Epithelial cell of proximal tubule (primary cell): ENCODE data around the gene KCNJ6. TPM values are rescaled to one million over a fixed set of nuclear protein-coding genes. Genes with fewer than 3 reads are reported as not detected.
"Not testable (repeated sequence)": the region's sequence is repeated elsewhere in the genome, so short reads cannot be mapped to it uniquely, and the experiment has no call there.

Source experiments
- DNase-seq: peaks from one replicate; pipeline ENCODE4 v3.0.0-alpha.2; 2011; ENCODE audit warnings: low read depth
- H3K4me3 ChIP-seq: 2 replicates; pipeline ENCODE4 v1.5.1; 2011; ENCODE audit warnings: low read depth, mild to moderate bottlenecking, low read length
- CTCF ChIP-seq: conservative IDR thresholded peaks from 2 replicates; pipeline ENCODE4 v1.5.1; 2012; ENCODE audit warnings: low read depth, mild to moderate bottlenecking, low read length
- total RNA-seq: library from RNA; depleted of rRNA; stranded (reverse); fragments of >200 nt; gene quantifications from 2 replicates; pipeline ENCODE4 v1.2.3, GENCODE V29; 2015

The KCNJ6 gene
- total RNA-seq, 1 donor from 2014 or later = under 0.01 TPM

DNA sequence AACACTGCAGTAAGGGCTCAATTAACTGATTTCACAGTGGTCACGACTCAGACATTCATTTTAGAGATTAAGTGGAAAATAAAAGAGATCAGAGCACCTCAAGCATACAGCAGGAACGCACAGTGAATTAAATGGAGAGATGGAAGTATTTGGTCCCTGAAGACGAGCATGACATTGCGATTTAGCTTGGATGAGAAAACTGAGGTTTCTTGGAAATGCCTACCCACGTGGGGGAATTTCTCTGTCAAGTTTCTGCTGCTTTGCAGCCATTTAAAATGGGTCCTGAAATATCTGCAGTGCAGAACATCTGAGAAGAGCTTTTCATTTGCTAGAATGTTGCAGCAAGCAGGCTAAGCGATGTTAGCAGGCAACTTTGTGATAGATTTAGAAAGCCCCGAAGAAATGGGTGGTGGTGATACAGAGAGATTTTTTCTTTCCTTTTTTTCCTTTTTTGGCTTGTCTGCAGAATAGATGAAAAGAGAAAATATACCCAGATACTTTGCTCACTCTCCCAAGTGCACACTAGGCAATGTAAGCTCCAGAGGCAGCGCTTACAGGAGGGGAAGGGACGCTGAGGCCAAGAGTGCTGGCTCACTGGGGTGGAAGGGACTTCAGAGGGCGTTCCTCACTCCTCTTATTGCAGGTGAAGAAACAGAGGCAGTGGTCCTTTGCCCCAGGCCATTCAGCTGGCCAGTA is 258.0 kb downstream of the KCNJ6 start:
- DNase-seq = no peak
- H3K4me3 ChIP-seq = no peak overlapping the region
- no peak for TF ChIP-seq CTCF

GRCh38 chr21:37656899-37657298 is 259.4 kb downstream of the KCNJ6 start:
- DNase-seq = no peak
- no peak for TF ChIP-seq CTCF
- H3K4me3 ChIP-seq = no peak overlapping the region

DNA sequence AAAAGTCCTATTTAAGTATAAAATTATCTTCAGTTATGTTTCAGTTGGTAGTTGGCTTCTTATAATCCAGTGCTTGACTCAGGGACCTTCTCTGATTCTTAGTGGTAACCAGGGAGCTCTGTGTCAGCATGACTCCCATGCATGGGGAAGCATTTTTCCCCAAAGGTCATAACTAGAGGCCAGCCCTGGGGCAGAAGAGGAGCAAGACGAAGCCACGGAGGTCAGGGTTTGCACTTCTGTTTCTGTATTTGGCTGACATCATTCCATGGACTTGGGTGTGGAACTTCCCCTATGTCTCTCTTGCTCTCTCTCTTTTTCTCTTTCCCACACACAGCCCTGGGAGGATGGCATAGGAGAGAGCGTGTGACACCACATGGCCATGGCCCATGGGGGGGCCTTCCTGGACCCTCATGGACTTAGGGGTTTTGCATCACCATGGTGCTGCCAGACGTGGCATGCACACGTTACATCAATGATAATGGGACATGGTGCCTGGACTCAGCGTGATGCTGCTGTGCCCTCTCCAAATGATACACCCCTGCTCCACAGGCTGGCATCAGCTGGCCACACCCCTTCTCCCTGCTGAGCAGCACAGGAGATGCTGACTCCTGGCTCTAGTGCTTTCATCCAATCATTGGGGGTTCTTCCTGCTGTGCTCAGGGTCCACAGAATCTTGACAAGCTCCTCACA is 260.5 kb downstream of the KCNJ6 start:
- DNase-seq = no peak
- TF ChIP-seq CTCF = no peak
- H3K4me3 ChIP-seq = no peak overlapping the region

GRCh38 chr21:37654596-37654995 is 261.7 kb downstream of the KCNJ6 start:
- TF ChIP-seq CTCF = no peak
- no peak for DNase-seq
- no peak overlapping the region for H3K4me3 ChIP-seq

DNA sequence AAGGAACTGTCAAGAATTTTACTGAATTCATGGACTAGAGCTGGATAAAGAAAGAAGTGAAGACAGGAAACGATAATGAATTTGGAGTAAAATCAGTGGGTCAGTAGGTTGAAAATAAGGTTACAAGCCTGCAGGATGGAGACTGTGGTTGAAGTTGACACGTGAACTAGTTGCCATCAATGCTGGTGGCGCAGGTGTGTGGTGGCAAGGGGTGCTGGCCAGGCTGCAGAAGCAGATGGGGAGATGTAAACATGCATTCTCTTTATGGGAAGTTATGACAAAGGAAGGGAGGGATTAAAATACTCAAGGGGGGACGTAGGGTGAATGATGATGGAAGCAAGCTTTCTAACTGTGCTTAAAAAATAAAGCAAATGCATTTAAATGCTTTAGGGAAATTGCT is 263.1 kb downstream of the KCNJ6 start:
- TF ChIP-seq CTCF = no peak
- H3K4me3 ChIP-seq = no peak overlapping the region
- DNase-seq = no peak

DNA sequence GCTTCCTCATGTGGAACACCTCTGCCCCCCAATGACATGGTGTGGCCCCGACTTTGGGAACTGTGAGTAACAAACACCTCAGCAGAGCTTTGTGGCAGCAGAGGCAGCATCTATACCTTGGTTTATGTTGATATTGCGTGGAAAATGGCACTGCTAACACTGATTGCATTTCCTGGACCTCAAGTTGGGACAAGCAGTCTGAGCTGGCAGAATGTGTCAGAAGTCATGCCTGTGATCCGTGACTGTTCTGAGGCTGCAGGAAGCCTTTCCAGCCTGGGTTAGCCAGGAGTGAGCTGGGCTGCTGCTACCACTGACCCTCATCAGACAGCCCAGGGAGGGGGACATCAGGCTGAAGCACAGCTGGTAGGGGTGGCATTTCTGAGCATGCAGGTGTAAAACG is 268.5 kb downstream of the KCNJ6 start:
- H3K4me3 ChIP-seq = no peak overlapping the region
- TF ChIP-seq CTCF = no peak
- no peak for DNase-seq

DNA sequence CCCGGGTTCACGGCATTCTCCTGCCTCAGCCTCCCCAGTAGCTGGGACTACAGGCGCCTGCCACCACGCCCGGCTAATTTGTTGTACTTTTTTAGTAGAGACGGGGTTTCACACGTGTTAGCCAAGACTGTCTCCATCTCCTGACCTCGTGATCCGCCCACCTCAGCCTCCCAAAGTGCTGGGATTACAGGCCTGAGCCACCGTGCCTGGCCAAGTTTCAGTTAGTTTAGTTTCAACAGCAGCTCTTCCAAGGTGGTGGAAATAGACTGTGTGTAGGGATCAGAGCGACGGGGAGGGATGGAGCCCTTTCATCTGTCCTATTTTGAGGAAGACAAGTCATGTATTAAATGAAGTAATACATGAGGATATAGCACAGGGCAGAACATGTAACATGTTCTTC is 269.5 kb downstream of the KCNJ6 start:
- DNase-seq, H3K4me3 ChIP-seq: not testable (repeated sequence)
